ENCODE data around the gene CYP2D6. TPM values are rescaled to one million over a fixed set of nuclear protein-coding genes. Genes with fewer than 3 reads are reported as not detected.

The CYP2D6 gene
- total RNA-seq, 1 donor from 2014 or later: 4.0 TPM

GRCh38 chr22:42090596-42091454 is 39.8 kb downstream of the CYP2D6 start, which contains the start of gene NDUFA6:
TSS of gene NDUFA6 (minus strand) at chr22:42090772. CDS start at chr22:42090744, 28 bp downstream.
- TF ChIP-seq CTCF (conservative IDR thresholded peaks at IDR 0.05): peak; percentile 90
- Mint-ChIP-seq H3K4me3 (peak within 1 kb of the TSS; percentile 99), H3K4me1 (ENCODE audit: unreplicated experiment) (peaks cover 8% of the 10 kb centered on the region), H3K36me3 (peaks cover 25% of the 10 kb centered on the region), H3K9me3 (peaks cover 5% of the 10 kb centered on the region), H3K27me3 (no peaks in the 10 kb centered on the region), H3K27ac (peak within 1 kb of the TSS; percentile 100)
- peak; percentile 98 for DNase-seq (ENCODE audit: extremely low spot score, unreplicated experiment)

DNA sequence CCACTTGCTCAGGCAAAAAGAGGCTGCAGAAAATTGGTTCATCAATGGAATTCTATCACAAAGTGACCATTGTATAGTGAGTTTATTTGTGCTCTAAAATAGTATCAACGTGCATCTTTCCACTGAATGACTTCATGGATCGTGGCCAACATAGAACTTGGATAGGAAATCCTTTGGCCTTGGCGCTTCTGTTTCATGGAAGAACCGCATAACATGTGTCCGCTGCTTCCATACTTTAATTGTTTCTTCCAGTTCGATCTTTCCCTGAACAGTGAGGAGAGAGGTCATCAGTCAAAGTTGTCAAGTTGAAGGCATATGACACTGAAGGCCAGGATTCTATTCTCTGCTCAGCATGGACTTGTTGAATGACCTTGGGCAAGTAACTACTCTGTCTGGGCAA is 44.6 kb downstream of the CYP2D6 start:
- peaks cover 12% of the 10 kb centered on the region for H3K4me1 Mint-ChIP-seq (ENCODE audit: unreplicated experiment)
- H3K36me3 Mint-ChIP-seq: peaks cover 40% of the 10 kb centered on the region
- H3K27me3 Mint-ChIP-seq: no peaks in the 10 kb centered on the region
- TF ChIP-seq CTCF (conservative IDR thresholded peaks at IDR 0.05): no peak
- DNase-seq (ENCODE audit: extremely low spot score, unreplicated experiment): no peak
- no peak overlapping the region for H3K4me3 Mint-ChIP-seq
- H3K9me3 Mint-ChIP-seq: peaks cover 5% of the 10 kb centered on the region
- H3K27ac Mint-ChIP-seq: no peak overlapping the region

GRCh38 chr22:42084874-42085273 is 45.7 kb downstream of the CYP2D6 start:
- no peak overlapping the region for H3K4me3 Mint-ChIP-seq
- peaks cover 37% of the 10 kb centered on the region for H3K36me3 Mint-ChIP-seq
- peaks cover 16% of the 10 kb centered on the region for H3K4me1 Mint-ChIP-seq (ENCODE audit: unreplicated experiment)
- H3K27ac Mint-ChIP-seq: no peak overlapping the region
- DNase-seq (ENCODE audit: extremely low spot score, unreplicated experiment): no peak
- no peak for TF ChIP-seq CTCF (conservative IDR thresholded peaks at IDR 0.05)
- no peaks in the 10 kb centered on the region for H3K27me3 Mint-ChIP-seq
- H3K9me3 Mint-ChIP-seq: peaks cover 5% of the 10 kb centered on the region

DNA sequence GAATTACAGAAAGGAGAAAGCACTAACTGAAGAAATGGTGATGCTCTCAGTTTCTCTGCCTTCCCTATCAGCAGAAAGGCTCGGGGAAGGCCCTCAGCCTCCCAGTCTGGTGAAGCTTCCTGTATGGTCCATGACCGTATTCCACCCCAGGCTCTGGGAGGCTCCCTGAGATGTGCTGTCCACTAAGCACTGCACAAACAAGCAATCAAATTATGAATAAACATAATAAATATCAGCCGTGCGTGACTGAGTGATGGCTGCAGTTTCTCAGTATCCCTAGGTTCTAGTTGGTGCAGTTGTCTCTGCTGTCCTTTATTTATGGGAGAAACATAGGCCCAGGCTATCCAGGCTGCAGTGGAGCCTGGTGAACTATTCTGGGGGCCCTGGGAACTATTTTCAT is 47.5 kb downstream of the CYP2D6 start:
- Mint-ChIP-seq H3K27ac (no peak overlapping the region), H3K4me1 (ENCODE audit: unreplicated experiment) (peaks cover 12% of the 10 kb centered on the region), H3K4me3 (no peak overlapping the region), H3K27me3 (no peaks in the 10 kb centered on the region), H3K9me3 (no peaks in the 10 kb centered on the region), H3K36me3 (peaks cover 26% of the 10 kb centered on the region)
- no peak for DNase-seq (ENCODE audit: extremely low spot score, unreplicated experiment)
- no peak for TF ChIP-seq CTCF (conservative IDR thresholded peaks at IDR 0.05)

DNA sequence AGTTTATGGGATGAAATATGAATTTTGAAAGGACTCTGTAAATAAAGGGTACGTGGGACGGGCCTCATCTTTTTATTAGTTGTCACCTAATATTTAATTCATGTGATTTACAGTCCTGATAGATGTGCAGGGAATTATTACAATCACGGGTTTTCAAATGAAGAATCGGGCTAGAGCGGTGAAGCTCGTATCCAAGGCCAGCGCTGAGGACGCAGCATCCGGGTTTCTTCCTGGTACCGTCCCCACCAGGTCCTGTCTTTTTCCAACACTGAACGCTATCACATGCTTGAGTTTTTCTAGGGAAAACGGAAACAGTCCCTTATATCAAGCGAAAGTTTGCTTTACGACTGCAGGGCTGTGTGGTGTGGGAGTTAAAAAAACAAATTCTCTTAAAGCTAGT is 50.3 kb downstream of the CYP2D6 start:
- TF ChIP-seq CTCF (conservative IDR thresholded peaks at IDR 0.05): no peak
- Mint-ChIP-seq H3K36me3 (peaks cover 9% of the 10 kb centered on the region), H3K4me1 (ENCODE audit: unreplicated experiment) (peaks cover 12% of the 10 kb centered on the region), H3K9me3 (no peaks in the 10 kb centered on the region), H3K4me3 (peak overlapping the region; percentile 97), H3K27ac (peak overlapping the region; percentile 98), H3K27me3 (no peaks in the 10 kb centered on the region)
- DNase-seq (ENCODE audit: extremely low spot score, unreplicated experiment): no peak
